HG03064 (cell line): ENCODE results near the gene SLC29A1.

Experiments
- ATAC-seq: cut with Tn5 transposase; IDR thresholded peaks from one replicate; pipeline ENCODE4 v1.9.1; 2021; ENCODE audit warnings: low read depth; ENCODE audit not compliant: unreplicated experiment

The SLC29A1 gene

DNA sequence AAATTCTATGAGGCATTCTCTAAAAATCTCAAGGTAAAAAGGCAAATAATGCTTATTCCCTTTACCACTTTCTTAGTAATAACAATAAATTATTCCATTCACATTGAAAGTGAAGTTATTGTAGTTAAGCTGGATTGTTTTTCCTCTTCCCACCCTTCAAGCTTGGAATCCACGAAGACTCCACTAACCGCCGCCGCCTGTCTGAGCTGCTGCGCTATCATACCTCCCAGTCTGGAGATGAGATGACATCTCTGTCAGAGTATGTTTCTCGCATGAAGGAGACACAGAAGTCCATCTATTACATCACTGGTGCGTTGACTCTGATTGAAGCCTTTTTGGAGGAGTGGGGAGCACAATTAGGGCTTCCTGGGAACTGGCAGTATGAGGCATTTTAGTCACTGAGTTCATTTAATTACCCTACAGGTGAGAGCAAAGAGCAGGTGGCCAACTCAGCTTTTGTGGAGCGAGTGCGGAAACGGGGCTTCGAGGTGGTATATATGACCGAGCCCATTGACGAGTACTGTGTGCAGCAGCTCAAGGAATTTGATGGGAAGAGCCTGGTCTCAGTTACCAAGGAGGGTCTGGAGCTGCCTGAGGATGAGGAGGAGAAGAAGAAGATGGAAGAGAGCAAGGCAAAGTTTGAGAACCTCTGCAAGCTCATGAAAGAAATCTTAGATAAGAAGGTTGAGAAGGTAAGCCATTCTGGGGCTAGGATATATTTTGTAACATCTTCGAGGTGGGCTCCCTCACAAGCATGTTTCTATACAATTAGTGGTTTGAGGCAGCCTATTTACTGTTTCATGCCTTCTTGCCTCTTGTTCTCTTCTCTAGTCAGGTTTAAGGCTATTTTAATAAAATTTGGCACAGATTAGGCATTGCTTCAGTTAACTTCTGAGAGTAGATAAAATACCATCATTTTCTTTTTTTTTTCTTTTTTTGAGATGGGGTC, 28.5 kb downstream of the SLC29A1 start:
- no peak for ATAC-seq

DNA sequence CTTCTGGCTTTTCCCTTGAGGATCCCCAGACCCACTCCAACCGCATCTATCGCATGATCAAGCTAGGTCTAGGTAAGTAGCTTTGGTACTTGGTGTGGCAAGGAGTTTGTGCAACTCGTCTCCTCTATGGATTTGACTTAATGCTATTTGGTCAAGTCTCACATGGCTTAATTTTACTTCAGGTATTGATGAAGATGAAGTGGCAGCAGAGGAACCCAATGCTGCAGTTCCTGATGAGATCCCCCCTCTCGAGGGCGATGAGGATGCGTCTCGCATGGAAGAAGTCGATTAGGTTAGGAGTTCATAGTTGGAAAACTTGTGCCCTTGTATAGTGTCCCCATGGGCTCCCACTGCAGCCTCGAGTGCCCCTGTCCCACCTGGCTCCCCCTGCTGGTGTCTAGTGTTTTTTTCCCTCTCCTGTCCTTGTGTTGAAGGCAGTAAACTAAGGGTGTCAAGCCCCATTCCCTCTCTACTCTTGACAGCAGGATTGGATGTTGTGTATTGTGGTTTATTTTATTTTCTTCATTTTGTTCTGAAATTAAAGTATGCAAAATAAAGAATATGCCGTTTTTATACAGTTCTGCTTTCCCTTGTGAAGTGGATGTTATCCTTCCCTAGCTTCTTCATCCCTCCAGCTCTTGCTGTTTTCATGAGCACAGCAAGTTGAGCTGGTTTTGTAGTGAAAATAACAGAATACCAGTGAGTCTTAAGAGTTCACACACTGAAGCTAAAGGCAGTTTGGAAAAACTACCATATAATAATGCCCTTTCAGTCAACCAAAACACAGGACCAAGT, 30.1 kb downstream of the SLC29A1 start:
- no peak for ATAC-seq

DNA sequence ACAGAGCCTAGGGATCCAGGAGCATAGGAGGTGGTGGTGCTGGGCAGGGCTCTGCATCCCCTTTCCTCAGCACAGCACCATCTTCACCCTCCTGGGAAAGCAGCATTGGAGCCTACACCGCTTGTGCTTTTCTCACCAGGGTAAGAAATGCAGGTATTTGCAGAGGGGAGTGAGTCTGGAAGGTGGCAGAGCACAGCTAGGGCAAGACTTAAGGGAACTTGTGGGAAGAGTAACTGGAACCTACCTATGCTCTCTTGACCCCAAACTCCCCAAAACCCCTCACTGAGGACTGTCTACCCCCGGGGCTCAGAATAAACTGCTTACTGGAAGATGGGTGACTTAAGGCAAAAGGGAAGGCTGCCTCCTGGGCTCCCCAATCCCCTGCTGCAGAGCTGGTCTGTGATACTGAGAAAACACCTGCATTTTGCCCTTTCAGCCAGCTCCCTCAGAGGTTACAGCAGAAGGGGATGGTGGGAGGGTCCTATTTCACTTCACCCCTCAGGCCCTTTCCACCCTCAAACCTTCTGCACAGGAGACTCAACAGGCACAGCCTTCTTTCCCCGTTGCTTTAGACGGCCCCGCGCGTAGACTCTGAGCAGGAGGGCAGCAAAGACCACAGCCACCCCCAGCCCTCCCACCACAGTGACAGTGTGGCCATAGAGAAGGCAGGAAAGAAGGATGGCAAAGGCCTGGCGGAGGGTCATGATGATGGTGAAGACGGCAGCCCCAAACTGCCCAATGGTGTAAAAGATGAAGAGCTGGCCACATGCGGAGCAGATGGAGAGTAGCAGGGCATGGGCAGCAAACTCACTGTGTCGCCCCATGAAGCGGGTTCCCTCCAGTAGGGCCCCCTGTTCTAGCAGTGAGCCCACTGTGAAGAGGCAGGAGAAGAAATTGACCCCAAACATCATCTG, 31.1 kb downstream of the SLC29A1 start:
- ATAC-seq, result no peak

DNA sequence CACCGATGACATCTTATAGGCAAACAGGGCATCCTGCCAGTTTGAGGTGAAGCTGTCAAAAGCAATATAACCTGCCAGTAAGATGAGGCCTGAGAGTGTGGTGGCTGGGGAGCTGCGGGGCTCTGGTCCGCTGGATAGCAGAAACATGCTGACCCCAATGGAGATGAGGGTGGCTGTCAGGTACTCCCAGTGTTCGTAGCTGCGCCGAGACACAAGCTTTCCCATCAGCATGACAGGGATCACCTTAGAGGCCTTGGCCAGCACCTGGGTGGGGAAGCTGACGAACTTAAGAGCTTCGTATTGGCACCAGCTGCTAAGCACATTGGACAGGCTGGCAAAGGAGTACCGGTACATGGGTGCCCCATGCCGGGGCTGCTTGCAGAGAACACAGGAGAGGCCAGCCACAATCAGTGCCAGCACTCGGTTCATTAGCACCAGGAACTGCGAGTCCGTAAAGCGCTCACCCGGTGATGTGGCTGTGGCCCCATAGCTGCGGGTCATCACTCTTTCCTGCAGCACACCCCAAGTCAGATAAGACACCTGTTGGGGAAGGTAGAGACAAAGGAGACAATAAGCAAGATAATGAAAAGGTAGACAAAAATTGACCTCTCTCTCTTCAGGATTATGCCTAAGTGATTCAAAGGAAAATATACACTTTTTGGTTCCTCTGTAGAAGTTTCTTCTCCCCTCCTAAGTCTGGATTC, 31.9 kb downstream of the SLC29A1 start:
- ATAC-seq, result no peak

DNA sequence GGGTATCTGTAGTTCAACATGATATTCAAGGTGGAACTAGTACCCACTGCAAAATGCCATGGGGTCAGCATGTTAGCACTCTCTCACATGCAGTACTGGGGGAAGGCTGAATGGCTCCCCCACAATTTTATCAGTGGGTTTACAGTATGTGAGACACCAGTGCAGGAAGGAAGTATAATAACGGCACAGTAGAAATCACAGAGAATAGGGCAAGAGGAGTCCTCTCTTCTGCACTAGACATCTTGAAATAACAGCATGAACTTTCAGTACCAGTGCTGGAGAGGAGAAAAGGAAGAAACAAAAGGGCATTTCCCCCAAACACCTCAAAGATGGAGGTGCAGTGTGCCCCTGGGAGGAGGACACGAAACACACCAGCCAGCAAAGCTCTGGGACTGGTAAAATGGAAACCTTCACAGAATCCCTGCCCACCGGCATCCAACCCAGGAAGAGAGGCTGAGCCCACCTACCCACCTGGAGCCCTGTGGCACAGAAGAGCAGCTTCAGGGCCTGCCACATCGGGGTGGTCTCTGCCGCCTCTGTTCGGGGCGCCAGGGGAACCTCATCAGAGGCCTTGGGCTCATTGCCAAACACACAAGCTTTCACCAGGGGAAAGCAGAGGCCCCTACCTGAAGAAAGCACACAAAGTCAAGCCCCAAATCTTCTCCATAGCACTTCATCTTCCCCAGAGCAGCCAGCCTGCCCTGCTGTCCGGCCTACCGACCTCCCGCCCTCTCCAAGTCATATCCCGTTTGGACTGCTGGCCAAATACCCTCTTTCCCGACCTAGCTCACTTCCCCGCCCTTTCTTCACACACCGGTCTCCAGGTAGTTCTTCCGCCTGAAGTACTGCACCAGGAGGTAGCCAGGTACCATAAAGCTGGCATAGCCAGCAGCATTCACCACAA, 32.7 kb downstream of the SLC29A1 start:
- no peak for ATAC-seq

DNA sequence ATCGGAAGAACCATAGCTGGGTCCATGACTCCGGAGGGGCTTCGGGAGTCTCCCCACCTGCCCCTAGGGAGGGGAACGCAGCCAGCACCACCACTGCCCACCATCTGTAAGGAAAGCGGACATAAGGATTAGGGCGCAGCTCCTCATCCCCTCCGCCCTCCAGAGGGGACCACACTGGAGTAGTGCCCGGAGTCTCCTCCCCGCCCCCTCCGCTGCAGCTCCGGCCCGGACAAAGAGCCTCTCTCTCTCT, 33.3 kb downstream of the SLC29A1 start:
- ATAC-seq, result no peak

DNA sequence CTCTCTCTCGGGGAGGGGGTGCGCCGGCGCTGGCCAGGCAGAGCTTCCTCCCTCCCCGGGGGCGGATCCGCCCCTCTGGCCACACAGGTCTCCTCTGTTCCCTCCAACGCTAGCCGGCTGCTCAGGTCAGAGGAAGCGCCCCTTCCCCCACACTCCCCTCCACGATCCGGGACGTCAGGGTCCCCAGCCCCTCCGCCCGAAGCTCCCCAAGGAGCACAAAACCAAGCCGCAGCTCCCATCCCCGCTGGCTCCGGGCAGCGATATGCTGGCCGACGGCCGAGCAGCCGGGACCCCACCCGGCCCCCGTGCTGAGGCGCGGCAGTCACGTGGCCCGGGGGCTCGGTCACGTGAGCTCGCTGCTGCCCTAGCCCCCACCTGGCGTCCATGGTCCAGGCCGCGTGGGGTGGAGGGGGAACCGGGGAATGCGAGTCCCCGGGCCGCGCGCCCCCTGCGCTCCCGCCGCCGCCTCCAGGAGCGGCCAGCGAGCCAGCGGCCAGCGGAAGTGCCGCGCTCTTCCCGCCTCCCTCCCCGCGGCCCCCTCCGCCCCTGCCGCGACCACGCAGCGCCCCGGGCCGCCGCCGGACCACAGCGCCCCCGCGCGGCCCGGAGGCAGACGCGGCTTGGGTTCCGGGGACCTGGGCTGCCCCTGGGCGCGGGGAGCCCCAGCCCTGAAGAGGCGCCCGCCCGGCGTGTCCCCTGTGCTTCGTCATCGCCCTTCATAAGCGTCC, 33.8 kb downstream of the SLC29A1 start, which contains the start of gene SLC35B2:
TSS of gene SLC35B2 (minus strand) at position 504 of the 728 bp plus-strand sequence. CDS start at position 386, 118 bp downstream.
- ATAC-seq, result no peak

DNA sequence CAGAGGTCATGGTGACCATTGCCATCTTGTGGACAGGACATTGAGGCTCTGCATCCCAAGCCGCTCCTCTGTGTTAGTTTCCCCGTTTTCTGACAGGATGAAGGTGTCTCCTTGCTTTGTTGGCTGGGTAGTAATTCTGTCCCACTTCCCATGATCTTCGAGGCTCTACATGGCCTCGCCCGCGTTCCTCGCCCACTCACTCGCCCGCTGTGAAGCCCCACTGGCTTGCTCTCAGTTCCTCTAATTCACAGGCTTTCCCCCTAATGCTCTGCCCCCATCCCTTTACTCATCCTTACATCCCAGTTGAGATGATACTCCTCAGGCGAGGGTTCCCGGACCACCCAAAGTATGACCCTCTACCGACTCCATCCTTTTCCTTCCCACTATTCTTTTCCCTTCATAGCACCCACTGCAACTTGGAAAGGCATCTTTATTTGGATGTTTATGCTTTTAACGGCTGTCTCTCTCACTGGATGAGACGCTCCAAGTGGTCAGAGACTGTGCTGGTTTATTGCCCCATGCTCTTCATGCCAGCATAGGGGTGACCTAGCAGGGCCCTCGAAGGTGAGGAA, 34.4 kb downstream of the SLC29A1 start:
- ATAC-seq, result no peak

DNA sequence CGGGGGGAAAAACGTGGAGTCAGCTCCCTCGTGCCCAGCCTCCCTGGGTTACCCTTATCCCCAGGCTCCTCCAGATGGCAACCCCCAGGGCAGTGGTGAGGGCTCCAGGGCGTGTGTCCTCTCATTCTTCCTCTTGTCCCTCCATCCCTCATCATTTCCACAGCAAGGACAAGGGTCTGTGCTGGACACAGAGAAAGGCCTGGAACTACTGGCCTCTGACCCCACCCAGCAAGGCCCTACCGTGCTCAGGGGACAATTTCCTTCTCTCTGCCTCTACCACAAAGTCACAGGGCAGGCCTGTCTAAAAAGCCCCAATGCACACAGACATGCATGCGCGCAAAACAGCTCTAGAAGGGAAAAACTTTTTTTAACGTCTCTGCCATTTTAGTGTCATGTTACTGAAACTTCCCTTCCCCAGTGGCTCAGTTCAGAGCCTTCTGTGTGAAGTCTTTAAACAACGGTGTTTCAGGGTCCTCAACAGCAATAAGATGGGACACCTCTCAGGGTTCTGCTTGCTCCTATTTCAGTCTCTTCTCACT, 35.0 kb downstream of the SLC29A1 start:
- ATAC-seq, result no peak

DNA sequence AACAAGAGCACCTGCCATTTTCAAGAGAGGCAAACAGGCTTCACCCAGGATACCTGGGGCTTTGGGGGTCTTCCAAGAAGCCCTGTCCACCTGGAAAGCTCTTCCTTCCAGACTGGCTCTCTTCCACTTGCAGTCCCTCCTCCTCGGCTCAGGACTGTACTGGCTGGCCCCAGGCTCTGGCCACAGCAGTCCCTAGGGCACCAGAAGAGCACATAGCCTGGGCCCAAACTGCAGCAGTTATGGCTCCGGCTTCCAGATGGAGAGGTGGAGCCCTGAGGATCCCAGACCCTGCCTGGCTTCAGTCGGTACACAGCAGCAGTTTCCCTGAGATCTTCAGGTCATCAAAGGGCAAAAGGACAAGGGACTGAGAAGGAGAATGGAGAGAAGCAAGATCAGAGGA, 35.5 kb downstream of the SLC29A1 start:
- ATAC-seq, result no peak

DNA sequence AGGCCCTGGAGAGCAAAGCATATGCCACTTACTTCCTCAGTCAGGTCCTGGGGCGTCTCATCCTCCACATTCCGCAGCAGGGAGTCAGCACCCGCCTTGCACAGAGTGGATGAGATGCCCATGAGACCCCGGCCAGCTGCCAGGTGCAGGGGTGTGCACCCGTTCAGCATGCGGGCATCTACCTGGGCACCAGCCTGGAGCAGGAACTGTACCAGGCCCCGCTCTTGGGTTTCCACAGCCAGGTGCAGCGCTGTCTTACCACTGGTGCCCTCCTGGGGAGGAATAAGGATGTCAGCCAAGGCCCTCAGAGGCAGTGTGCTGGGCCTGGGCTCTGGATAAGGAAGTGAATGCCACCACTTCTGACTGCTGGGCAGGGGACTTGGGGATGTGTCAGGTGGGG, 36.6 kb downstream of the SLC29A1 start:
- ATAC-seq, result no peak

DNA sequence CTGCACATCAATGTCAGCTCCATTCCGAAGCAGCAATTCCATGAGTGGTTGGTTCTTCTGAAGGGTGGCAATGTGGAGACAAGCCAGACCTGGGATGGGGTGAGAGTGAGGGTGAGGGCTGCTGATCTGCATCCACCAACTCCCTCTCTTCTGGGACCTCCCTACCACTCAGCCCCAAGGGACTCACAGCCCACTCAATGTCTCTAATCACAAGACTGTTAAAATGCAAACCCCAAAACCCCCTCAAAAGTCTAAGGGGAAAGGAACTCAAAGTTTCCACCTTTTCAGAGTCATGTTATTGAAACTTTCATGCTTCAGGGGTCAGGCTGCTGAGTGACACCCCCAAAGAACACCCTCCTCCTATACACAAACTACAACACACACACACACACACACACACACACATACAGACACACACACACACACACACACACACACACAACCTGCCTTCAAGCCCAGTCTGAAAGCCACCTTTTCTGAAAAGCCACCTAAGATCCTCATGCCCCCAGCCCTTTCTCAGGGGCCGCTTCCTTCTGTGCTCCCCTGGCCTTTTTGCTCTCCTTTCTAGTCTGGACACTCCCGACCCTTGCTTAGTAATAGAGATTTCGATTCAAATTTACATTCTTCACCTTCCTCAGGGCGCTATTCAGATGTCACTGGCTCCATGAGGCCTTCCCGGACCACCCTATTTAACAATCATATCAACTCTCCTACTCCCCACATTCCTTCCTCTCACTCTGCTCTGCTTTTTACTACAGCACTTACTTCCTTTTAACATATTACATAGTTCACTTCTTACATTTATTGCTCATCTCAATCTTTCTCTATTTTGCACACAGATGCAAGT, 37.3 kb downstream of the SLC29A1 start:
- no peak for ATAC-seq

DNA sequence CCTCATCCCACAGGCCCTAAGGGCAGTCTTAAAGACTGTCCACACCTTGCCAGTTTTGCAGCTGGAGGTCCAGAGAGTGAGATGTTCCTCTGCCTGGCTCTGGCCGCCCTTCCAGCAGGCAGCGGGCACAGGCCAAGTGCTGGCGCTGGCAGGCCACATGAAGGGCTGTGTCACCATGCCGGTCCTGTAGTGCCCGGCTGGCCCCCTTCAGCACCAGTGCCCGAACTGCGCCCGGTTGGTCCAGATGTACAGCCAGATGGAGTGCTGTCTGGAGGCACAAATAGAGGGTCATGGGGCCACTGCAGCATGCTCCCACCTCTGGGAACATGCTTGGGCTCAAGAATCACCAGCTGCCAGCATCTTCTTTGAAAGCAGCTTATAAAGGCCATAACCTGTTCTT, 38.2 kb downstream of the SLC29A1 start:
- ATAC-seq, result no peak

DNA sequence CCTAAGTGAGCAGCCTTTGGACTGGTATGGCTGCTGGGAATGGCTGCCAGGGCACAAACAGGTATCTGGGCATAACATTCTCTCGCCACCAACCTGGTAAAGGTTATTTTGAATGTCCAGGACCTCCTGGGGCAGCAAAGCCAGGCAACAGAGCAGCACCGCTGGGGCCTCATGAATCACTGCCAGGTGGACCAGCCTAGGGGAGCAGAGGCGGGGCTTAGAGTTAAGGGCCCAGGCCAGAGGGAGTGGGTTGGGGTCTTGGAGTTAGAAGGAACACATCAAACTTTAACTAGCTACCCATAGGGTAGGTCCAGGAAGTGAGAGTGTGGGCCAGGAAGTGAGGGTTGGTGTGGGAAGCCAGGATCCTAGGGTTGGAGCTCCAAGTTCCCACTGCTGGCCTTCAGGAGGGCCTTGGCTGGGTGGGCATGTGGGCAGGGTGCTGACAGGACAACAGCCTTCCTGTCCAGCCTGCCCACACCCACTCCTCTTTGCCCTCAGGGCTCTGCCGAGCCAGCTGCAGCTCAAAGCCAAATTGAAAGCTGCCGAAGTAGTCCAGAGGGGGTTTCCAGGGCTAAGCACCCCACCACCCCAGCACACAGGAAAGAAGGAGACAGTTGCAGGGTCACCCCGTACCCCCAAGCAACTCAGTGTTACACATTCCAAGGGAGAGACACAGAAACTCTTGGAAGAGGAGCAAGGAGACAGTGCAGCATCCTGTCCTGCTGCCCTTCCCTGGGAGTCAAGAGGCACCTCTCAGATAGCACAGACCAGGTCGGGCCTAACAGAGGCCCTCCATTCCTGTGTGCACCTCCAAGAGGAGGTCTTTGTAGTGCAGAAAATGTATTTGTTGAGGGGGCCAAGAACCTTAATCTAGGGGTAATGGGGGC, 39.3 kb downstream of the SLC29A1 start:
- ATAC-seq, result no peak

DNA sequence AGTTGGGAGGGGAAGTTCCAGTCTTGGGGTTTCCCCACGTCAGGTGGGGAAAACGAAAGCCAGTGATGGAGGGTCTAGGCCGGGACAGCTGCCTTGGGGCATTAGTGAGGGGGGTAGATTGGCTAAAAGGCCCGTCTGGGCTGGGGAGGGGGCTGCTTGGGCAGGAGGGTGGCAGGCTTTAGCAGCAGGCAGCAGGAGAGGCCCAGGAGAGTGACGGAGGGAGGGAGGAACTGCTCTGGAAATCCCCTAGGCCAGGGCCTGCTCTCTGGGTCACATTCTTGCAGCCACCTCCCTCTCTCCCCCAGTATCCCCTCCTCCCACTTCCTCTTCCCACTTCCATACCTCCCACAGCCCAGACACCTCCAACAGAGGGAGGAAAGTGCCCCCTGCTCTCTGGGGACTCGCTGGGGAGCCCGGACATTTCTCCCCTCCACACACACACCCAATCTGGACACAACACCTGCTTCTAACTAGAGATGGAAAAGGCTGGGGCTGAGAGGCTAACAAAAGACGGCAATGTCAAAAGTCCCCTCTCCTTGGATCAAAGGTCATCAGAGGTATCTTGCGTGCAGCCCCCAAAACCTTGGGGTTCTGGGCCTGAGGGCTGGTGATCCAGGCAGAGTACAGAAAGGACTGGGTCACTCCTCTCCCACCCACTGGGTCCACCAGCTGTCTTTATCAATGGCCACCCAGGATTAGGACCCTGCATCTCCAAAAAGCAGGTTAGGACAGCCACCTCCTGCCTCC, 40.1 kb downstream of the SLC29A1 start:
- no peak for ATAC-seq
